Measurements from ENCODE around the gene CCBE1. TPM values are rescaled to one million over a fixed set of nuclear protein-coding genes. Genes with fewer than 3 reads are reported as not detected.

The CCBE1 gene
- total RNA-seq, 1 experiment from 2014 or later = 28.9 TPM

DNA sequence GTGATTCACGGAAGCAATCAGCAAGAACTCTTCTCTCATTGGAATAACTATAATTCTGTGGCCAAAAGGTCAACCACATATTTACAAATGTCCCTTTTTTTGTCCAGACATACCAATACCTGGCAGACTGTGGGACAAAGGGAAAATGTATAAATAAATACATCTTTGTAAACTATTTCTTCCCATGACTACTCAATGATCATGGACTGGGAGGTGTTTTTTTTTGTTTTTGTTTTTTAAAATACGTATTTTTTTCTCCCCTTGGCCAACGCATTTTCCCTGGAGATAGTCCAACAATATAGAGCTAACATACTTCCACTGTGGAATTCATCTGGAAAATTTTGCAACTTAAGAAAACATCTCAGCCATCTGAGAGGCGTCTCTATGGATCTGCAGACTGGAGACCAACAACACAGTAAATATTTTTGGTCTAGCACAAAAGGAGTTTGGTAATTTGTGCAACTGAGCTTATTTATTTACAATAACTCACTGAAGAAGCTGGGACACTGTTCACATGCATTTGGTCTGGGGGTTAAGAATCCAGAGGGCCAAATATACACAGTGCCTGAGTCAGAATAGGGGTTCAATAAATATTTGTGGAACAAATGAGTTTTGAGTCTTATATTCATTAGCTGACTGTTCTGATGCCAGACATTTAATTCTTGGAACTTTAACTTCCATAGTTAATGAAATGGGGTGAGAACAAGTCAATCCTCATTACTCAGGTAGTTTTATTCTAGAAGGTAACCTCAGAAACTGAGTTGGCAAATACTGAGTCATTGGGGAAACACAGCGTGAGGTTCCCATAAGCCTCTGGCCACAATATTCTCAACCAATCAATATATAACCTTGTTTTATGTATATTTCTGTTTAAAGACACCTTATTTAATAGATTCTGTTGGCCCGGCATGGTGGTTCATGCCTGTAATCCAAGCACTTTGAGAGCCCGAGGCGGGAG is 36.2 kb downstream of the CCBE1 start:
- no peaks in the 10 kb centered on the region for H3K27me3 Mint-ChIP-seq (ENCODE audit: insufficient read depth, unreplicated experiment)
- intact Hi-C loops (cut with micrococcal nuclease) = no loop called here
- TF ChIP-seq, protein P1, sequence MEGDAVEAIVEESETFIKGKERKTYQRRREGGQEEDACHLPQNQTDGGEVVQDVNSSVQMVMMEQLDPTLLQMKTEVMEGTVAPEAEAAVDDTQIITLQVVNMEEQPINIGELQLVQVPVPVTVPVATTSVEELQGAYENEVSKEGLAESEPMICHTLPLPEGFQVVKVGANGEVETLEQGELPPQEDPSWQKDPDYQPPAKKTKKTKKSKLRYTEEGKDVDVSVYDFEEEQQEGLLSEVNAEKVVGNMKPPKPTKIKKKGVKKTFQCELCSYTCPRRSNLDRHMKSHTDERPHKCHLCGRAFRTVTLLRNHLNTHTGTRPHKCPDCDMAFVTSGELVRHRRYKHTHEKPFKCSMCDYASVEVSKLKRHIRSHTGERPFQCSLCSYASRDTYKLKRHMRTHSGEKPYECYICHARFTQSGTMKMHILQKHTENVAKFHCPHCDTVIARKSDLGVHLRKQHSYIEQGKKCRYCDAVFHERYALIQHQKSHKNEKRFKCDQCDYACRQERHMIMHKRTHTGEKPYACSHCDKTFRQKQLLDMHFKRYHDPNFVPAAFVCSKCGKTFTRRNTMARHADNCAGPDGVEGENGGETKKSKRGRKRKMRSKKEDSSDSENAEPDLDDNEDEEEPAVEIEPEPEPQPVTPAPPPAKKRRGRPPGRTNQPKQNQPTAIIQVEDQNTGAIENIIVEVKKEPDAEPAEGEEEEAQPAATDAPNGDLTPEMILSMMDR (IDR thresholded peaks at IDR 0.05; ENCODE audit: unreplicated experiment) = no peak
- peak overlapping the region; percentile 67 for H3K27ac Mint-ChIP-seq (ENCODE audit: low read depth, unreplicated experiment)
- no peak overlapping the region for H3K4me3 Mint-ChIP-seq (ENCODE audit: unreplicated experiment)
- POLR2A ChIA-PET = interaction anchor here (1.0 to 1.9 kb wide), 4 partner anchors 28 to 127 kb away, joined by 3 to 6 read pairs (median 3); no protein-coding TSS in a partner anchor
- H3K9me3 Mint-ChIP-seq (ENCODE audit: unreplicated experiment) = no peaks in the 10 kb centered on the region
- no TSS peak for BruUV-seq (replicated peaks)
- H3K36me3 Mint-ChIP-seq (ENCODE audit: insufficient read depth, unreplicated experiment) = no peaks in the 10 kb centered on the region
- H3K4me1 Mint-ChIP-seq (ENCODE audit: insufficient read depth, unreplicated experiment) = peaks cover 16% of the 10 kb centered on the region
- CTCF ChIA-PET = interaction anchor here (0.5 to 5.0 kb wide), 6 partner anchors 11 to 202 kb away, joined by 3 to 28 read pairs (median 4); partner anchors contain the start of gene CCBE1
- peak; percentile 74 for DNase-seq (ENCODE audit: unreplicated experiment)

DNA sequence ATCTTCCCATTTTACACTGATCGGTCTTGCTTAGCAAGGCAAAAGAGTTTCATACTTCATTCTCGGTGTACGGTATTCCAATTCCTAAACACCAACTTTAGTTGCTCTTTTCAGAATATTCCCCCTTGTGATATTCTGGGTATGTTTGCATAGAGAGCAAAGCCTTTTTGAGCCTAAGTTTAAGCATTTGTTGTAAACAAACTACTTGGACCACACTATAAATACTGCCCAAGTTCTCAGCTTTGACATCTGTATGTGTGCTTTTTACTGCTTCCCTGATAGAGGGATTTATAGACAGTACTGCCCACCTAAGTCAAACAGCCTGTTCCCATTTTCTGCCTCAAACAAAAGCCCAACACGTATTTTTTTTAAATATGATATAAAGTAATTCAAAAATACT is 36.9 kb downstream of the CCBE1 start:
- BruUV-seq (replicated peaks) = no TSS peak
- H3K4me3 Mint-ChIP-seq (ENCODE audit: unreplicated experiment) = no peak overlapping the region
- H3K27ac Mint-ChIP-seq (ENCODE audit: low read depth, unreplicated experiment) = peak overlapping the region; percentile 67

DNA sequence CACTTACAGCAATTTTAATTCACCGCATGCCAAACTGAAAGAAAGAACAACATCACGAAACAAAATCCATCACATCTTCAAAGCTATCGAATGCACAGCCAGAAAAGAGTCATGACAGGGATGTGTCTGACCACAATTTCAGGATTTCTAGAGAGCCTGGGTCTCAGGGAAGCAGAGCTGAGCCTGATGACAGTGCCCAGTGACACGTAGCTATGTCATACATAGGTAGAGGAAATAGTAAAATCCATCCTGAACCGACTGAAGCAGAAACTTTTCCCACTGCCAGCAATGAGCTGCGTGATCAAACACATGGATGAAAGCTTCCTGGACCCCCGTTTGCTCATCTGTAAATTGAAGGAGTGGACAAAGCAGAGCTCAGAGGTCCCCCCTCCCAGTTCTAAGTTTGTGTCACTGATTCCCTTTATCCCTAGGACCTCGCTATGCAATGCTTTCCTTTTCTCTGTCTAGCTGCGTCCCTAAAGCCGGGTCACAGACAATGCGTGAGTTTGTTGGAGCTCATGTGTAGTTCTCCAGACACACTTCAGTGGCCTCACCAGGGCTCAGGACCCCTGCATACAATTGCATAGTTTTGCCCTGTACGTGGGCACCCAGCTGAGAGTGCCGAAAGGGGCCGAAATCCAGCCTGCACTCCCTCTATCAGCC is 37.6 kb downstream of the CCBE1 start:
- CTCF ChIA-PET = interaction anchor here (0.8 to 5.0 kb wide), 7 partner anchors 10 to 352 kb away, joined by 3 to 28 read pairs (median 6); partner anchors contain the start of gene CCBE1
- TF ChIP-seq, protein P1 (IDR thresholded peaks at IDR 0.05; ENCODE audit: unreplicated experiment) = no peak
- Mint-ChIP-seq H3K27me3 (ENCODE audit: insufficient read depth, unreplicated experiment) (no peaks in the 10 kb centered on the region), H3K4me3 (ENCODE audit: unreplicated experiment) (no peak overlapping the region), H3K36me3 (ENCODE audit: insufficient read depth, unreplicated experiment) (no peaks in the 10 kb centered on the region), H3K4me1 (ENCODE audit: insufficient read depth, unreplicated experiment) (peaks cover 16% of the 10 kb centered on the region), H3K9me3 (ENCODE audit: unreplicated experiment) (no peaks in the 10 kb centered on the region), H3K27ac (ENCODE audit: low read depth, unreplicated experiment) (no peak overlapping the region)
- POLR2A ChIA-PET = interaction anchor here (0.5 to 1.2 kb wide), 2 partner anchors 37 to 92 kb away, joined by 3 read pairs; partner anchors contain the start of gene CCBE1
- intact Hi-C loops (cut with micrococcal nuclease) = no loop called here
- no peak for DNase-seq (ENCODE audit: unreplicated experiment)
- no TSS peak for BruUV-seq (replicated peaks)

More for the DNA sequence above, 36.9 kb downstream of the CCBE1 start:
- no peaks in the 10 kb centered on the region for H3K27me3 Mint-ChIP-seq (ENCODE audit: insufficient read depth, unreplicated experiment)
- ChIA-PET CTCF (interaction anchor here (1.2 to 5.0 kb wide), 5 partner anchors 11 to 201 kb away, joined by 4 to 28 read pairs (median 8); partner anchors contain the start of gene CCBE1), POLR2A (interaction anchor here (0.5 to 1.9 kb wide), 4 partner anchors 31 to 128 kb away, joined by 3 to 6 read pairs (median 3); partner anchors contain the start of gene CCBE1)
- no peaks in the 10 kb centered on the region for H3K36me3 Mint-ChIP-seq (ENCODE audit: insufficient read depth, unreplicated experiment)
- TF ChIP-seq, protein P1 (IDR thresholded peaks at IDR 0.05; ENCODE audit: unreplicated experiment) = no peak
- intact Hi-C loops (cut with micrococcal nuclease) = no loop called here
- no peaks in the 10 kb centered on the region for H3K9me3 Mint-ChIP-seq (ENCODE audit: unreplicated experiment)
- peaks cover 16% of the 10 kb centered on the region for H3K4me1 Mint-ChIP-seq (ENCODE audit: insufficient read depth, unreplicated experiment)
- DNase-seq (ENCODE audit: unreplicated experiment) = no peak
